ENCODE data around the gene SYNJ2.

Gene SYNJ2

DNA sequence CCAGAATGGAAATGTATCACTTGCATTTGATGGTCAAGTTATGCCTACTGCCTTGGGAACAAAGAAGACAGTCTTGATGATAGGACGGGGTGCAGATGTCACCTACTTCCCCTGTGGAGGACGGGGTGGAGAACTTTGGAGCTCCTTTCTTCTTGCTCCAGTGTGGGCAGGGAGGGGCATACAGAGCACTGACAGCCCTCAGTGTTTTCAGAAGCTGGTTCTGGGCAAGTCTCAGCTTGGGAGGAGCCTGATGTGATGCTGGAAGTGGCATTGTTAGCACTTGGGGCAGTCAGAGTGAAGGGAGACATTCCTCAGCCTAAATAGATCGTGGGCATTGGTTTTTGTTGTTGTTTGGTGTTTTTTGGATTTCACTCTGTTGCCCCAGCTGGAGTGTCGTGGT lies 59.7 kb downstream of the SYNJ2 start:
- no peak for TF ChIP-seq RAD21 (IDR thresholded peaks at IDR 0.05; ENCODE audit: low read depth)

DNA sequence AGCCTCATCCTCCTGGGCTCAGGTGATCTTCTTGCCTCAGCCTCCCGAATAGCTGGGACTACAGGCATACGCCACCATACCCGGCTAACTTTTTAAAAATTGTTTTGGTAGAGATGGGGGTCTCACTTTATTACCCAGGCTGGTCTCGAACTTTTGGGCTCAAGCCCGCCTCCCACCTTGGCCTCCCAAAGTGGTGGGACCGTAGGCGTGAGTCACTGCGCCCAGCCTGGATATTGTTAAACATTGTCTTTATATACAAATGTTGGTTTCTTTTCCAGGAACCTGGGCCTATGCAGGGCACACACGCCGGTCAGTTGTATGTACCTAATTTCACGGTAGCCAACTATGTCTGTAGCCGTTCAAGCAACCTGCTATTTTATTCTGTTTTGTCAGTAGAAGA lies 60.1 kb downstream of the SYNJ2 start:
- TF ChIP-seq, protein P1, sequence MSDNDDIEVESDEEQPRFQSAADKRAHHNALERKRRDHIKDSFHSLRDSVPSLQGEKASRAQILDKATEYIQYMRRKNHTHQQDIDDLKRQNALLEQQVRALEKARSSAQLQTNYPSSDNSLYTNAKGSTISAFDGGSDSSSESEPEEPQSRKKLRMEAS (IDR thresholded peaks at IDR 0.05): no peak
- TF ChIP-seq TCF12 (IDR thresholded peaks at IDR 0.05; ENCODE audit: low read depth) (no peak), TEAD4 (IDR thresholded peaks at IDR 0.05) (no peak), EP300 (IDR thresholded peaks at IDR 0.05; ENCODE audit: borderline replicate concordance) (no peak), CREB1 (IDR thresholded peaks at IDR 0.05; ENCODE audit: low read depth) (no peak), EGR1 (IDR thresholded peaks at IDR 0.05) (no peak), ZBTB7A (IDR thresholded peaks at IDR 0.05; ENCODE audit: low read depth) (no peak), NFIC (IDR thresholded peaks at IDR 0.05) (no peak), CEBPB (IDR thresholded peaks at IDR 0.05) (no peak), TAF1 (IDR thresholded peaks at IDR 0.05; ENCODE audit: low read depth) (no peak)
- TF ChIP-seq, protein P2, sequence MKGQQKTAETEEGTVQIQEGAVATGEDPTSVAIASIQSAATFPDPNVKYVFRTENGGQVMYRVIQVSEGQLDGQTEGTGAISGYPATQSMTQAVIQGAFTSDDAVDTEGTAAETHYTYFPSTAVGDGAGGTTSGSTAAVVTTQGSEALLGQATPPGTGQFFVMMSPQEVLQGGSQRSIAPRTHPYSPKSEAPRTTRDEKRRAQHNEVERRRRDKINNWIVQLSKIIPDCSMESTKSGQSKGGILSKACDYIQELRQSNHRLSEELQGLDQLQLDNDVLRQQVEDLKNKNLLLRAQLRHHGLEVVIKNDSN (IDR thresholded peaks at IDR 0.05): no peak

DNA sequence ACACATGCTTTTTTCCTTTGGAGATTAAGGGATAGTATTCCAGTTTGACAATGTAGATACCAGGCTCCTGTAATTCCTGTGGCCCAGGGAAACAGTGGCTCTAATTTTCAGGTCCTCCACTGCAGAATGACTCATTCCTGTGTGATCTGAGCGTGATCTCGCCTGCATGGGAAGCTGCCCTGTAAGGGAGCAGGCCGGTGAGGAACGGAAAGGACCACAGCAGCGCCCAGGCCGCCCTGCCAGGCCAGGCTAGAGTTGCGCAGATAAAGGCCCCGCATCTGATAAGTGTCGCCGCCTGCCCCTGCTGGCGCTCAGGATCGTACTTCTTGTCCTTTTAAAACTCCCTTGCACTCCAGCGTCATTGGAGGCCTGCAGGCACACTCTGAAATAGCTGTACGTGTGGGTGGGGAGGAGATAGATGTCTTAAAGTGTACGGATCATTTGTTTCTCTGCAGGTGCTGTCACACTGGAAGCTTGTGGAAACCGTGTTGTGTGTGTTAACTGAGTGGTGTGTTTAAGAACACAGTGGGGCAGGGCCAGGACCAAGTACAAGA lies 60.7 kb downstream of the SYNJ2 start:
- TF ChIP-seq NFIC (IDR thresholded peaks at IDR 0.05): no peak
- peak; percentile 5; the same call in 1 of the 2 replicates for TF ChIP-seq EGR1 (IDR thresholded peaks at IDR 0.05)
- TF ChIP-seq, protein P2 (IDR thresholded peaks at IDR 0.05): no peak
- TF ChIP-seq ZBTB7A (IDR thresholded peaks at IDR 0.05; ENCODE audit: low read depth): no peak
- TF ChIP-seq TCF12 (IDR thresholded peaks at IDR 0.05; ENCODE audit: low read depth): 0 out of 2 replicates have a peak, but pooled peaks have one; percentile 31
- TF ChIP-seq, protein P1 (IDR thresholded peaks at IDR 0.05): no peak; the same call in 1 of the 2 replicates
- 0 out of 2 replicates have a peak, but pooled peaks have one; percentile 5 for TF ChIP-seq TEAD4 (IDR thresholded peaks at IDR 0.05)
- TF ChIP-seq RAD21 (IDR thresholded peaks at IDR 0.05; ENCODE audit: low read depth): peak; percentile 6; the same call in 1 of the 2 replicates

DNA sequence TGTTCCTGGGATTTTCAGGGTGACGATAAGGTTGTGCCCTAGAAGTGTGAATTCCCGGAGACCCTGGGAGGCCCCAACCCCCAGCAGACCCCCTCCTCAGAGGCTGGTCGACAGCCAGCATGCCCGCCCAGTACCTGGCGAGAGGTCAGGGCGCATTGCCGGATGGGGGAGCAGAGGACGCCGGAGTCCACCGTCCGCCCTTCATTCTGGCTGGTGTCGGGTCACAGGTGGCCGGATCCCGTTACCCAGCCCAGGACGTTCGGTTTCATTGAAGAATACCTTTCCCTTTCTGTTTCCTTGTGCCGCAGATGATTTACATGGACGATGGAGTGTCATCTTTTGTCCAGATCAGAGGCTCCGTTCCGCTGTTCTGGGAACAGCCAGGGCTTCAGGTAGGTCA lies 61.3 kb downstream of the SYNJ2 start:
- TF ChIP-seq EP300 (IDR thresholded peaks at IDR 0.05; ENCODE audit: borderline replicate concordance) (no peak), CREB1 (IDR thresholded peaks at IDR 0.05; ENCODE audit: low read depth) (no peak), RAD21 (IDR thresholded peaks at IDR 0.05; ENCODE audit: low read depth) (no peak), ZBTB7A (IDR thresholded peaks at IDR 0.05; ENCODE audit: low read depth) (no peak), TCF12 (IDR thresholded peaks at IDR 0.05; ENCODE audit: low read depth) (no peak), FOXM1 (IDR thresholded peaks at IDR 0.05; ENCODE audit: borderline replicate concordance, low read depth) (no peak), YY1 (IDR thresholded peaks at IDR 0.05; ENCODE audit: low read depth) (no peak), NFIC (IDR thresholded peaks at IDR 0.05) (no peak), TAF1 (IDR thresholded peaks at IDR 0.05; ENCODE audit: low read depth) (no peak), CEBPB (IDR thresholded peaks at IDR 0.05) (no peak), EGR1 (IDR thresholded peaks at IDR 0.05) (no peak)
- TF ChIP-seq, protein P1 (IDR thresholded peaks at IDR 0.05): no peak
- TF ChIP-seq, protein P3, sequence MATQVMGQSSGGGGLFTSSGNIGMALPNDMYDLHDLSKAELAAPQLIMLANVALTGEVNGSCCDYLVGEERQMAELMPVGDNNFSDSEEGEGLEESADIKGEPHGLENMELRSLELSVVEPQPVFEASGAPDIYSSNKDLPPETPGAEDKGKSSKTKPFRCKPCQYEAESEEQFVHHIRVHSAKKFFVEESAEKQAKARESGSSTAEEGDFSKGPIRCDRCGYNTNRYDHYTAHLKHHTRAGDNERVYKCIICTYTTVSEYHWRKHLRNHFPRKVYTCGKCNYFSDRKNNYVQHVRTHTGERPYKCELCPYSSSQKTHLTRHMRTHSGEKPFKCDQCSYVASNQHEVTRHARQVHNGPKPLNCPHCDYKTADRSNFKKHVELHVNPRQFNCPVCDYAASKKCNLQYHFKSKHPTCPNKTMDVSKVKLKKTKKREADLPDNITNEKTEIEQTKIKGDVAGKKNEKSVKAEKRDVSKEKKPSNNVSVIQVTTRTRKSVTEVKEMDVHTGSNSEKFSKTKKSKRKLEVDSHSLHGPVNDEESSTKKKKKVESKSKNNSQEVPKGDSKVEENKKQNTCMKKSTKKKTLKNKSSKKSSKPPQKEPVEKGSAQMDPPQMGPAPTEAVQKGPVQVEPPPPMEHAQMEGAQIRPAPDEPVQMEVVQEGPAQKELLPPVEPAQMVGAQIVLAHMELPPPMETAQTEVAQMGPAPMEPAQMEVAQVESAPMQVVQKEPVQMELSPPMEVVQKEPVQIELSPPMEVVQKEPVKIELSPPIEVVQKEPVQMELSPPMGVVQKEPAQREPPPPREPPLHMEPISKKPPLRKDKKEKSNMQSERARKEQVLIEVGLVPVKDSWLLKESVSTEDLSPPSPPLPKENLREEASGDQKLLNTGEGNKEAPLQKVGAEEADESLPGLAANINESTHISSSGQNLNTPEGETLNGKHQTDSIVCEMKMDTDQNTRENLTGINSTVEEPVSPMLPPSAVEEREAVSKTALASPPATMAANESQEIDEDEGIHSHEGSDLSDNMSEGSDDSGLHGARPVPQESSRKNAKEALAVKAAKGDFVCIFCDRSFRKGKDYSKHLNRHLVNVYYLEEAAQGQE (IDR thresholded peaks at IDR 0.05; ENCODE audit: low read depth): no peak

DNA sequence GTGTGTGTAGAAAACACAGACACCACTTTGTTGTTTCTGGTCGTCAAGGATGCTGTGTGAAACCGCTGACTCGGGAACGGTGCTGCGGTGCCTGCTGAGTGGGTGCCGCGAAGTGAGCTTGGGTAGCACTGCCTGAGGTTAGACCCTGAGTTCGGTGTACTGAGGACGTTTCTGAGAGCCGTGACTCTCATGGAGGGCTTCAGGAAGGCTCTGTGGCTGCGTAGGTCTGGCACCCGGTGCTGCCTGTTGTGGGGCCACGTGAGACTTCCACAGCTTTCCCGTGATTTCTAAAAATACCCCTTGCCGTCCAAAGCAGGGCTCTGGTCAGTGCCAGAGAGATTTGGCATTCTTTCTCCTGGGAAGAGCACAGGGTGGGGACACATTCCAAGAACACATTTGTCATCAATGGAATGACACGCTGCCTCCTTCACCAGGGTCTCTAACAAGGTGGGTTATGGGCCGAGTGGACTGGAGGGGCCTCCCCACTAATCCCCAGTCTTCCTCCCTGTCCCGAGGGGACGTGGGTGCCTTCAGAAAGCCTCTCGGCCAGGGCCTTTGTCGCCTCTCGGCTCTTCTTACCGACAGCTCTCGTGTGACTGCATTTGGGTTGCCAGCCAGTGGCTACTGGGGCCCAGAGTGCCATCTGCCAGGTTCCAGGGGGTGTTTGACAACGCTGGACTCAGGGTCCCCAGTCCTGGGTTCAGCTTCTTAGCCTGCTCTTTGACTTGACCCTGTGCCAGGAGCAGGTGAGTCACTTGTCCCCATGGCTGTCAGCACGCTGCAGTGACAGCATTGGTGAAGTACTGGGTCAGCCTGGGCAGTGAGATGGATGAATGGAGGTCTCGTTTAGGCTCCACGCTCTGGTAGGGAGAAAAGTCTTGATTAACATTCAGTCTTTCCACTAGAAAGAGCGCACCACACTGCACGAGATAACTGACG lies 62.2 kb downstream of the SYNJ2 start:
- no peak for TF ChIP-seq TEAD4 (IDR thresholded peaks at IDR 0.05)
- no peak for TF ChIP-seq TCF12 (IDR thresholded peaks at IDR 0.05; ENCODE audit: low read depth)
- no peak for TF ChIP-seq CREB1 (IDR thresholded peaks at IDR 0.05; ENCODE audit: low read depth)
- no peak for TF ChIP-seq RAD21 (IDR thresholded peaks at IDR 0.05; ENCODE audit: low read depth)
- TF ChIP-seq CEBPB (IDR thresholded peaks at IDR 0.05): no peak
- TF ChIP-seq ZBTB7A (IDR thresholded peaks at IDR 0.05; ENCODE audit: low read depth): no peak
- TF ChIP-seq NFIC (IDR thresholded peaks at IDR 0.05): no peak
- TF ChIP-seq, protein P2 (IDR thresholded peaks at IDR 0.05): no peak
- TF ChIP-seq YY1 (IDR thresholded peaks at IDR 0.05; ENCODE audit: low read depth): no peak
- no peak for TF ChIP-seq TAF1 (IDR thresholded peaks at IDR 0.05; ENCODE audit: low read depth)
- TF ChIP-seq, protein P3 (IDR thresholded peaks at IDR 0.05; ENCODE audit: low read depth): no peak
- TF ChIP-seq EP300 (IDR thresholded peaks at IDR 0.05; ENCODE audit: borderline replicate concordance): no peak

All from Ishikawa (cell line).